GM12874 (cell line): ENCODE data around the gene ISL2.

Experiments
- CTCF ChIP-seq: IDR thresholded peaks from 2 replicates; pipeline ENCODE4 v1.5.1; 2011; ENCODE audit warnings: low read depth, mild to moderate bottlenecking, control low read depth, low read length, moderate library complexity; ENCODE audit not compliant: insufficient read depth

Gene ISL2

GRCh38 chr15:76346669-76347481 lies 10.3 kb downstream of the ISL2 start:
- TF ChIP-seq CTCF = no peak

- TF ChIP-seq CTCF = no peak
Measured at GRCh38 chr15:76347482-76348055, 11.0 kb downstream of the ISL2 start.

- TF ChIP-seq CTCF = no peak
Measured at GRCh38 chr15:76349301-76350070, 12.9 kb downstream of the ISL2 start.

GRCh38 chr15:76353023-76353577 lies 16.5 kb downstream of the ISL2 start:
- no peak for TF ChIP-seq CTCF

- no peak for TF ChIP-seq CTCF
Measured at GRCh38 chr15:76353903-76354302, 17.3 kb downstream of the ISL2 start.

GRCh38 chr15:76354823-76355440 lies 18.4 kb downstream of the ISL2 start:
- TF ChIP-seq CTCF = no peak

- no peak for TF ChIP-seq CTCF
Measured at GRCh38 chr15:76358453-76358852, 21.9 kb downstream of the ISL2 start.
